Lower leg skin (tissue), 3 donors: Measurements from ENCODE around the gene PIP5K1B.

Experiments
- CTCF ChIP-seq, 3 donors: fragments of 450-650 bp; IDR thresholded peaks; one replicate each; pipeline ENCODE4 v1.5.1; 2016; ENCODE audit warnings: antibody characterized with exemption in 3 of 3, mild to moderate bottlenecking in 3 of 3, moderate library complexity in 2 of 3
- POLR2A ChIP-seq, 2 donors: fragments of 450-650 bp; IDR thresholded peaks; one replicate each; pipeline ENCODE4 v1.6.1; 2016 to 2017; ENCODE audit warnings: antibody characterized with exemption in 2 of 2, mild to moderate bottlenecking in 1 of 2, moderate library complexity in 1 of 2

DNA sequence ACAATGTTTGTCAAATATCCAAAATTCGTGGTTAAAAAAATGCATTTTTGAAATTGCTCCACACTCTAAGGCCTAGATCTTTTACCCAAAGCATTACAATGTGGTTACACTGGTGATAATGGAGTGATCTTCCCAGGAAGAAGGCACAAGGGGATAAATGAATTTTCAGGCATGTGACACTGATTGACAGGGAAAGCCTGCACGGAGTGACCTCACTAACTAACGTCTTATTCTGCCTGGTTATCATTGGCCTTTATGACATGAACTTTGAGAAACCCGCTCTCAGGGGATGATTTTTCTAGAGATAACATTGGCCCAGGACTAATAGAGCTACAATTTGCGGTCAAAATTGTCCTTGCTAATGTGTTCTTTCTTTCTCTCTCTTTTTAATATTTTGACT lies 171.2 kb downstream of the PIP5K1B start:
- TF ChIP-seq CTCF (IDR thresholded peaks at IDR 0.05) (no peak), POLR2A (IDR thresholded peaks at IDR 0.05) (no peak)
